ENCODE measurements around the gene TCTN1. TPM values are rescaled to one million over a fixed set of nuclear protein-coding genes. Genes with fewer than 3 reads are reported as not detected.

TCTN1 gene
- total RNA-seq, 4 donors from 2014 or later = 4.4 to 15.6 (median 8.8) TPM

DNA sequence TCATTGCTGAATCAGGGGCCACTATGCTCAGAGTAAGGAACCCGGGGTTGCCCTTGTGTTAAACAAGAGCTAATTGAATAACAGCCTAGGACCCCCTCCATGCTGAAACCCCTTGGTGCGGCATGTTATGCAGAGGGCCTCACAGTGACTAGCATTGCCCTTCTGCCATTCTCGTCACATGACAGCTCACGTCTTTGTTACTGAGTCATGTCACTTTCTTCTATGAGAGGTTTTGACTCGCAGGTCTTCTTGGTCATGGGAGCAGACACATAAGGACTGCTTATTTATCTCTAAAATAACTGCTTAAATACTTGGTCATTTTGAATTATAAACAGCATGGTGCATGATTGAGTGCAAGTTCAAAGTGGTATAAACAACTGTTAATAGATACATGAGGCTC is 24.9 kb downstream of the TCTN1 start:
- no peak for DNase-seq
- WGBS, 2 donors = 84 to 85% methylated on average over 5 of the region's 5 CpGs
- intact Hi-C loops (cut with DNase I) = no loop called here
- Histone ChIP-seq H3K36me3 (peaks cover 0 to 12% (median 0%) of the 10 kb centered on the region in 3 donors), H3K9me3 (no peaks in the 10 kb centered on the region), H3K4me3 (no peak overlapping the region), H3K27ac (no peak overlapping the region), H3K27me3 (no peaks in the 10 kb centered on the region), H3K4me1 (peaks cover 0 to 16% (median 0%) of the 10 kb centered on the region in 3 donors)
- TF ChIP-seq POLR2A (IDR thresholded peaks at IDR 0.05) = no peak
- TF ChIP-seq, protein P1, sequence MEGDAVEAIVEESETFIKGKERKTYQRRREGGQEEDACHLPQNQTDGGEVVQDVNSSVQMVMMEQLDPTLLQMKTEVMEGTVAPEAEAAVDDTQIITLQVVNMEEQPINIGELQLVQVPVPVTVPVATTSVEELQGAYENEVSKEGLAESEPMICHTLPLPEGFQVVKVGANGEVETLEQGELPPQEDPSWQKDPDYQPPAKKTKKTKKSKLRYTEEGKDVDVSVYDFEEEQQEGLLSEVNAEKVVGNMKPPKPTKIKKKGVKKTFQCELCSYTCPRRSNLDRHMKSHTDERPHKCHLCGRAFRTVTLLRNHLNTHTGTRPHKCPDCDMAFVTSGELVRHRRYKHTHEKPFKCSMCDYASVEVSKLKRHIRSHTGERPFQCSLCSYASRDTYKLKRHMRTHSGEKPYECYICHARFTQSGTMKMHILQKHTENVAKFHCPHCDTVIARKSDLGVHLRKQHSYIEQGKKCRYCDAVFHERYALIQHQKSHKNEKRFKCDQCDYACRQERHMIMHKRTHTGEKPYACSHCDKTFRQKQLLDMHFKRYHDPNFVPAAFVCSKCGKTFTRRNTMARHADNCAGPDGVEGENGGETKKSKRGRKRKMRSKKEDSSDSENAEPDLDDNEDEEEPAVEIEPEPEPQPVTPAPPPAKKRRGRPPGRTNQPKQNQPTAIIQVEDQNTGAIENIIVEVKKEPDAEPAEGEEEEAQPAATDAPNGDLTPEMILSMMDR (IDR thresholded peaks at IDR 0.05) = no peak

- Histone ChIP-seq H3K36me3 (peaks cover 0 to 6% (median 0%) of the 10 kb centered on the region in 3 donors), H3K4me1 (peaks cover 0 to 16% (median 0%) of the 10 kb centered on the region in 3 donors), H3K9me3 (no peaks in the 10 kb centered on the region), H3K27me3 (no peaks in the 10 kb centered on the region), H3K27ac (peak overlapping the region in 2 of 4 donors; percentile 10 to 33), H3K4me3 (no peak overlapping the region)
- TF ChIP-seq, protein P1 (IDR thresholded peaks at IDR 0.05) = no peak
- TF ChIP-seq POLR2A (IDR thresholded peaks at IDR 0.05) = no peak
- WGBS, 2 donors = 70 to 73% methylated on average over 7 of the region's 7 CpGs
- intact Hi-C loops (cut with DNase I) = no loop called here
- DNase-seq = no peak
These were observed 25.6 kb downstream of the TCTN1 start for GRCh38 chr12:110639336-110640141.

GRCh38 chr12:110640275-110641025 is 26.5 kb downstream of the TCTN1 start:
- peak overlapping the region in 1 of 4 donors; percentile 10 for H3K27ac ChIP-seq
- no peaks in the 10 kb centered on the region for H3K27me3 ChIP-seq
- H3K36me3 ChIP-seq = peaks cover 0 to 13% (median 0%) of the 10 kb centered on the region in 3 donors
- DNase-seq = no peak
- TF ChIP-seq, protein P1 (IDR thresholded peaks at IDR 0.05) = no peak
- no peak for TF ChIP-seq POLR2A (IDR thresholded peaks at IDR 0.05)
- no peaks in the 10 kb centered on the region for H3K9me3 ChIP-seq
- no peak overlapping the region for H3K4me3 ChIP-seq
- intact Hi-C loops (cut with DNase I) = no loop called here
- WGBS, 2 donors = 90 to 93% methylated on average over 15 of the region's 15 CpGs
- peaks cover 0 to 16% (median 0%) of the 10 kb centered on the region in 3 donors for H3K4me1 ChIP-seq

DNA sequence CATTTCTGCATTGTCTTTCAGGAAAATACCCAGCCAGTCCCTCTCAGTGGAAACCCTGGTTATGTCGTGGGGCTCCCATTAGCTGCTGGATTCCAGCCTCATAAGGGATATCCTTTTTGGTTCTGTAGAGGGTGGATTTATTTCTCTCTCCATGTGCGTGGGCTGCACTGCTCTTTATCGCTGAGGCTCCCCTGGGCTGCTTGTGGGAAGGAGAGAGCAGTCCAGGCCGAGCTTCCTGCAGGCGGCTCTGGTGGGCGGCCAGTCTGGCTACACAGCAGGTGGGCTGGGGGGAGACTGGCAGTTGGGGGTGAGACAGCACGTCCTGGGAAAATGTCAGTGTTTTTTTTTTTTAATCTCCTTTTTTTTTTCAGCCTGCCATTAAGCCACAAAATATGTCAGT is 27.6 kb downstream of the TCTN1 start:
- peak overlapping the region in 1 of 4 donors; percentile 5 for H3K27ac ChIP-seq
- peaks cover 0 to 19% (median 0%) of the 10 kb centered on the region in 3 donors for H3K36me3 ChIP-seq
- intact Hi-C loops (cut with DNase I) = no loop called here
- no peak for TF ChIP-seq POLR2A (IDR thresholded peaks at IDR 0.05)
- TF ChIP-seq, protein P1 (IDR thresholded peaks at IDR 0.05) = no peak
- H3K9me3 ChIP-seq = no peaks in the 10 kb centered on the region
- H3K4me1 ChIP-seq = peaks cover 0 to 16% (median 0%) of the 10 kb centered on the region in 3 donors
- 72 to 88% methylated on average over 6 to 7 of the region's 7 CpGs for WGBS, 2 donors
- no peak overlapping the region for H3K4me3 ChIP-seq
- no peaks in the 10 kb centered on the region for H3K27me3 ChIP-seq
- no peak for DNase-seq

DNA sequence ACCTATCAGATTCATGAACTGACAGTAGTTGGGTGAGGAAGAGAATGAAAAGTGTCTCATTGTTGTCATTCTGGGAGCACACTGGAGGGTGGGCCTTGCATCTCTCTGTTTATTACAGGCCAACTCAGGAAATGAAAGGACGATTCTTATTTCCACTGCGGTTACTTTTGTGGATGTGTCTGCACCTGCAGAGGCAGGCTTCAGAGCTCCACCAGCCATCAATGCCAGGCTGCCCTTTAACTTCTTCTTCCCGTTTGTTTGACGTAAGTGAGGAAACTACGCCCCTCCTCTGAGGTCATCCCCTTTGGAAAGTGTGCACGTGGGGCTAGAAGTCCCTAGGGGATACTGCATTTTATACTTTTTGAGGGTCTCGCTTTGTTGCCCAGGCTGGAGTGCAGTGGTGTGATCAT is 33.7 kb downstream of the TCTN1 start:
- H3K27ac ChIP-seq = no peak overlapping the region
- intact Hi-C loops (cut with DNase I) = no loop called here
- H3K9me3 ChIP-seq = no peaks in the 10 kb centered on the region
- TF ChIP-seq, protein P1 (IDR thresholded peaks at IDR 0.05) = no peak
- TF ChIP-seq POLR2A (IDR thresholded peaks at IDR 0.05) = no peak
- no peak for DNase-seq
- no peak overlapping the region for H3K4me3 ChIP-seq
- peaks cover 0 to 62% (median 4%) of the 10 kb centered on the region in 3 donors for H3K36me3 ChIP-seq
- no peaks in the 10 kb centered on the region for H3K27me3 ChIP-seq
- WGBS, 2 donors = 68 to 75% methylated on average over 7 of the region's 7 CpGs
- no peaks in the 10 kb centered on the region for H3K4me1 ChIP-seq
